ENCODE data around the gene P3R3URF. TPM values are rescaled to one million over a fixed set of nuclear protein-coding genes. Genes with fewer than 3 reads are reported as not detected.

P3R3URF gene
- total RNA-seq, 1 donor from 2014 or later = not detected

- no peaks in the 10 kb centered on the region for H3K36me3 ChIP-seq (ENCODE audit: control insufficient read depth, insufficient read depth, low read length)
- H3K27me3 ChIP-seq (ENCODE audit: control insufficient read depth, insufficient read depth, low read length) = no peaks in the 10 kb centered on the region
- no peak overlapping the region for H3K4me3 ChIP-seq (ENCODE audit: low read depth, low read length)
- DNase-seq (ENCODE audit: low read depth) = no peak
- no peak for TF ChIP-seq CTCF (IDR thresholded peaks at IDR 0.05; ENCODE audit: insufficient read depth, low read length, poor library complexity, severe bottlenecking)
These were observed 39.6 kb downstream of the P3R3URF start for GRCh38 chr1:46136711-46137110.

GRCh38 chr1:46134660-46135331 lies 41.5 kb downstream of the P3R3URF start:
- Histone ChIP-seq H3K36me3 (ENCODE audit: control insufficient read depth, insufficient read depth, low read length) (no peaks in the 10 kb centered on the region), H3K27me3 (ENCODE audit: control insufficient read depth, insufficient read depth, low read length) (no peaks in the 10 kb centered on the region), H3K4me3 (ENCODE audit: low read depth, low read length) (no peak overlapping the region)
- no peak for TF ChIP-seq CTCF (IDR thresholded peaks at IDR 0.05; ENCODE audit: insufficient read depth, low read length, poor library complexity, severe bottlenecking)
- DNase-seq (ENCODE audit: low read depth) = no peak

- TF ChIP-seq CTCF (IDR thresholded peaks at IDR 0.05; ENCODE audit: insufficient read depth, low read length, poor library complexity, severe bottlenecking) = no peak
- DNase-seq (ENCODE audit: low read depth) = no peak
- Histone ChIP-seq H3K4me3 (ENCODE audit: low read depth, low read length) (peak overlapping the region; percentile 75), H3K36me3 (ENCODE audit: control insufficient read depth, insufficient read depth, low read length) (no peaks in the 10 kb centered on the region), H3K27me3 (ENCODE audit: control insufficient read depth, insufficient read depth, low read length) (no peaks in the 10 kb centered on the region)
These were observed 42.4 kb downstream of the P3R3URF start for GRCh38 chr1:46133781-46134350.

GRCh38 chr1:46133181-46133658 lies 43.1 kb downstream of the P3R3URF start:
- TF ChIP-seq CTCF (IDR thresholded peaks at IDR 0.05; ENCODE audit: insufficient read depth, low read length, poor library complexity, severe bottlenecking) = no peak
- no peak for DNase-seq (ENCODE audit: low read depth)
- Histone ChIP-seq H3K4me3 (ENCODE audit: low read depth, low read length) (peak overlapping the region; percentile 75), H3K27me3 (ENCODE audit: control insufficient read depth, insufficient read depth, low read length) (no peaks in the 10 kb centered on the region), H3K36me3 (ENCODE audit: control insufficient read depth, insufficient read depth, low read length) (no peaks in the 10 kb centered on the region)

- Histone ChIP-seq H3K36me3 (ENCODE audit: control insufficient read depth, insufficient read depth, low read length) (no peaks in the 10 kb centered on the region), H3K27me3 (ENCODE audit: control insufficient read depth, insufficient read depth, low read length) (no peaks in the 10 kb centered on the region), H3K4me3 (ENCODE audit: low read depth, low read length) (peak within 1 kb of the TSS; percentile 75)
- DNase-seq (ENCODE audit: low read depth) = peak; percentile 92
- no peak for TF ChIP-seq CTCF (IDR thresholded peaks at IDR 0.05; ENCODE audit: insufficient read depth, low read length, poor library complexity, severe bottlenecking)
These were observed 43.6 kb downstream of the P3R3URF start, which contains the start of gene PIK3R3 for GRCh38 chr1:46132529-46133180. Gene PIK3R3 (minus strand): TSS chr1:46132629. CDS start chr1:46131952, 677 bp downstream.

Measured in kidney epithelial cell (primary cell).